Activated CD8-positive, alpha-beta memory T cell treated with anti-CD3 and anti-CD28 coated beads, Interleukin-2, amount 50 U/mL, for 24 hours (primary cell): Measurements from ENCODE around the gene EIF3L.

Source experiments
- DNase-seq: peaks from one replicate; pipeline ENCODE4 v3.0.0-alpha.2; 2020; ENCODE audit errors: extremely low read depth

The EIF3L gene

GRCh38 chr22:37817705-37818408 is 31.4 kb upstream of the EIF3L start:
- peak; percentile 63 for DNase-seq

DNA sequence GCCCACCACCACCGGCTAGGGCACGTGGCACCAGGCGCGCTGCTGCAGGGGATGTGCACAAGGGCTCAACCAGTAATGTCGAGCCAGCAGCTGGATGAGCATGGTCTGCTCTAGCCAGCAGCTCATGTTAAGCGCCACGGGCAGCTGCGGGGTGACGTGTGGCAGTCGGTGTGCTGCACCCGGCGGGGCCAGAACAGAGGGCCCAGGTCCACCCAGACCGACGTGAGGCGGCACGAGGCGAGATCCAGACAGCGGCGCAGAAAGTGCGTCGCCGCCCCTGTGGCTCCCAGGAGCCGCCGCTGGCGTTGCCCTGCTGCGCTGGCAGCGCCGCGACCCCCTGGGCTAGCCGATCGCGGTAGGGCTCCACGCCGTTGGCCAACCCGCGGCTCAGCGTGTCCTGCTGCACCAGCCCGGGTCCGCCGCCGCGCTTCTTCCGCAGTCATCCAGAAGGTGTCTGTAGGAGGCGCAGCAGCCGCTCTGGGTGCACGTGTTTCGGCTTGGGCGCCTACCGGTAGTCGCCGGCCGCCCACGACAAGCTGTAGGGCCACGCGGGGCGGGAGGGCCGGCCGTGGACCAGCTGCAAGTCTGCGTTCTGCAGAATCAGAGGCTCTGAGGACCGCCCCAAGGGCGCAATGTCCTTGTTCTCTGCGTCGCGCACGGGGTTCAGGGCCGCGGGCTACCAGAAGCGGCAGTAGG is 30.7 kb upstream of the EIF3L start:
- DNase-seq, result no peak

- DNase-seq, result no peak
Observed at GRCh38 chr22:37819105-37819433, 30.1 kb upstream of the EIF3L start.

DNA sequence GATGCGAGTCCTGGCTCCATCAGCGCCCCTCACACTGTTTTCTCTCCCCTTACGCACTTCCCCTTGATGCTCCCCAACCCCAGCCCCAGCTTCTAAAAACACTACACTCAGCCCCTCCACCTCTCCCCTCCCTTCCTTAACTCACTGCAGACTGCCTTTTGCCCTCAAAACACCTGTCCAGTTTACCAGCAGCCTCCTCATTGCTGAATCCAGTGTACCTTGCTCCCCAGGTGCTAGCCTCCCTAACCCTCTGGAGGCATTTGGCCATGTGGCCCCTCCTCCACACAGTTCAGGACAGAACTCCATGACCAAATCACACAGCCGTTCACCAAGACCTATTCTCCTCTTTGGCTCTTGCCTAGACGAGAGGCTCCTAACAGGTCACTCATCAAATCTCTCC is 28.9 kb upstream of the EIF3L start:
- no peak for DNase-seq

DNA sequence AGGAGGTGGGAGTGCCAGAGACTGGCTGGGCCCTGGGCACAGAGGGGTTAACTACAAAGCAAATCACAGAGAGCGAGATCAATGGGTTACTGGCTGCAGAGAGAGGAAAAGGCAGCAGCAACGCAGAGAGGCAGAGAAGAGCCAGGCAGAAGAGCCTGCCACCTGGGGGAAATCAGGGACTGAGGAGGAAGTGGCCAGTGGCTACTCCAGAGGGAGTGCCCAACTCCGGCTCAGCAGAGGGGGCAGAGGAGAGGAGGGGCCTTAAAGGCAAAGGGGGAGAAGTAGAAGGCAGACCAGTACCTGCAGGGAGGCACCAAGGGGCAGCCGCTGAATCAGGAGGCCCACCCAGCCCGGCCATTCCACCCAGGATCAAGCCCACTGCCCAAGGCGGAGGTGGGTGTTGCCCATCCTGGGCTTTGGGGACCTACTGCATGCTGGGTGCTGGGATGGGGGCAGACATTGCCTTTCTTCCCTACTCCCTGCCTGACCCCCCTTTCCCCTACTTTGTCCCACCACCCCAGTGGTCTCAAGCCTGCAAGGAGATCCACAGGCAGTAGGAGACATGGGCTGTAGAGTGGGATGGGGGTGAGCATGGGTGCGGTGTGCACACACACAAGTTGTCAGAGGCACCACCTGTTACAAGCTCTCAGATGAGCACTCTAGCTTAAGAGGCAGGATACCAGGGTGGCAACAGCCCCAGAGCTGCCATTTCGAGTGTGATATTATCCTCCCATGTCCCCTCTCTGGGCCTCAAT is 27.0 kb upstream of the EIF3L start:
- DNase-seq, result no peak

DNA sequence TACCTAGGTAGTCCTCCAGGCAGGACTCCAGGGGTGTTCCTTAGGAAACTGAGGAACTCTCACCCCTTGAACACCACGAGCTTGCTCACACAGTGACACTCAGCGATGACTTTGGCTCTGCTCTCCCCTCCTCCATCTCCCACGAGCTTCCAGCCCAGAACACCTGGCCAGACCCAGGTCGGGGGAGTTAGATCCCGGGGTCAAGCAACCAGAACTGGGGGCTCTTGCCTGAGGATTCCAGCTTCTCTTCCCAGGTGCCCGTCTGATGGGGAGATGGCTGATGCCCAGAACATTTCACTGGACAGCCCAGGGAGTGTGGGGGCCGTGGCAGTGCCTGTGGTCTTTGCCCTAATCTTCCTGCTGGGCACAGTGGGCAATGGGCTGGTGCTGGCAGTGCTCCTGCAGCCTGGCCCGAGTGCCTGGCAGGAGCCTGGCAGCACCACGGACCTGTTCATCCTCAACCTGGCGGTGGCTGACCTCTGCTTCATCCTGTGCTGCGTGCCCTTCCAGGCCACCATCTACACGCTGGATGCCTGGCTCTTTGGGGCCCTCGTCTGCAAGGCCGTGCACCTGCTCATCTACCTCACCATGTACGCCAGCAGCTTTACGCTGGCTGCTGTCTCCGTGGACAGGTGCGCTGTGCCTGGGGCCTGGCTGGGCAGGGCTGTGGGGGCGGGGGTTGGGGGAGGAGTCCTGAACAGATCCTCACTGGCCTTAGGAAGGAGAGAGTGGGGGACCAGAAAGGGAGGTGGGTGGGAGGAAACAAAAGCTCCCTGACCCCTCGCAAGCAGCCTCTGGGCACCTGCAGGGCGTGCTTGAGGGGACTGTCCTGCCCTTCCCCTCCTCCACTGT is 25.9 kb upstream of the EIF3L start, which contains the start of gene GALR3:
GALR3 (plus strand) TSS at position 249 of the 852 bp plus-strand sequence; CDS start at position 274, 25 bp downstream.
- no peak for DNase-seq

DNA sequence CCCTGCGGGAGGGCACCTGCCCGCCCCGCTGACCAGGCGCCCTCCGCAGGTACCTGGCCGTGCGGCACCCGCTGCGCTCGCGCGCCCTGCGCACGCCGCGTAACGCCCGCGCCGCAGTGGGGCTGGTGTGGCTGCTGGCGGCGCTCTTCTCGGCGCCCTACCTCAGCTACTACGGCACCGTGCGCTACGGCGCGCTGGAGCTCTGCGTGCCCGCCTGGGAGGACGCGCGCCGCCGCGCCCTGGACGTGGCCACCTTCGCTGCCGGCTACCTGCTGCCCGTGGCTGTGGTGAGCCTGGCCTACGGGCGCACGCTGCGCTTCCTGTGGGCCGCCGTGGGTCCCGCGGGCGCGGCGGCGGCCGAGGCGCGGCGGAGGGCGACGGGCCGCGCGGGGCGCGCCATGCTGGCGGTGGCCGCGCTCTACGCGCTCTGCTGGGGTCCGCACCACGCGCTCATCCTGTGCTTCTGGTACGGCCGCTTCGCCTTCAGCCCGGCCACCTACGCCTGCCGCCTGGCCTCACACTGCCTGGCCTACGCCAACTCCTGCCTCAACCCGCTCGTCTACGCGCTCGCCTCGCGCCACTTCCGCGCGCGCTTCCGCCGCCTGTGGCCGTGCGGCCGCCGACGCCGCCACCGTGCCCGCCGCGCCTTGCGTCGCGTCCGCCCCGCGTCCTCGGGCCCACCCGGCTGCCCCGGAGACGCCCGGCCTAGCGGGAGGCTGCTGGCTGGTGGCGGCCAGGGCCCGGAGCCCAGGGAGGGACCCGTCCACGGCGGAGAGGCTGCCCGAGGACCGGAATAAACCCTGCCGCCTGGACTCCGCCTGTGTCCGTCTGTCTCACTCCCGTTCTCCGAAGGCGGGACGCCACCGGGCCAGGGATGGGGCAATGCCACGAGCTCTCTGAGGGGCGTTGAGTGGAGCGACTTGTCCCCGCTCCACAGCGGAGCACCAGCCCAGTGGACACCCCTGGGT is 24.3 kb upstream of the EIF3L start:
- DNase-seq, result no peak

DNA sequence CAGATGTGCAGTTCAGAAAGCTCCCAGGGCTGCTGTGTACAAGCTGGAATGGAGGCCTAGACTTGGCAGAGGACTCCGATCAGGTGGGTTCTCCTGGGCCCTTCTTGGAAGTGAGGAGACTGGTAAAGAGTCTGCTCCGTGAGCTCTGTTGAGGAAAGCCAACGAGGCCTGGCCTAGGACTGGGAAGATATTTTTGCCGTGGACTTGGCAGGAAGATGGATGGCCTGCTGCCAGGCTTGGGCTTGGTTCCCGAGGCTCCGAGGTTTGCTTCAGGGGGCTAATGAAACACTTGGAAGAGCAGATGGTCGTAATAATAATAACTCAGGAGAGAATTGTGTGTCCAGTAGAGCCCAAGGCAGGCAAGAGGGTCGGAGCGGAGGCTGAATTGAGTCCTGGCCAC is 22.2 kb upstream of the EIF3L start:
- no peak for DNase-seq

DNA sequence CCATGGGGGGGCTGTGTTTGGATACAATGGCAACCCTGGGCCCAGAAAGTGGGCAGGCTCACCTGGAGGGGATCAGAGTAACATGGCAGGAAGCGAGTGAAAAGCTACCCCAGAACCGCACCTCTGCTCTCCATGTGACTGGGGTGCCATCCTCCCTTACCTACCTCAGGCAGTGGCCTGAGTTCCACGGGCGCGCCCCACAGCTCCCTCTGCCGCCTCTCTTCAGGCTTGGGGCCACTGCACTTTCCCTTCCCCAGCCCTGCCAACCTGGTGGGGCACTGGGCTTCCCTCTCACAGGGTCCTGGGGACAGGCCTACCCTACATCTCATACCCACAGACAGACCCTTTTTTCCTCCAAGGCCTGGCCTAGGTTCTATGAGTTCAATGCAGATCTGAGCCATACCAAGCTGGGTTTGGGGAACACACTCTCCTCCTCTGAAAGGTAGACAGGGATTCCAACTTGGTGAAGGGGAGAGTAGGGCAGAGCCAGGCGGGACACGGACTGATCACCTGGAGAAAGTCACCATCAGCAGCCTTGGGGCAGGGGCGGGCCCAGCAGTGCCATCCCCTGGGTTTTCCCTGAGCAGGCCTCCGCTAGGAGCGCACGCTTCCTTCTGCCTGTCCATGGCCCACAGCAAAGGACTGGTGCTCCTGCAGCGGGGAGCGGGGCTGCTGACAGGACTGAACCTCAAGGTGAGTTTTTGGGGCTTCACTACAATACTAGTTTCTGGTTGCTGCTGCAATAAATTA is 19.0 kb upstream of the EIF3L start:
- no peak for DNase-seq

- no peak for DNase-seq
Observed at GRCh38 chr22:37831472-37831871, 17.7 kb upstream of the EIF3L start.

GRCh38 chr22:37832022-37832857 is 17.0 kb upstream of the EIF3L start:
- no peak for DNase-seq

- no peak for DNase-seq
Observed at GRCh38 chr22:37842015-37842793, 7.0 kb upstream of the EIF3L start.

- no peak for DNase-seq
Observed at GRCh38 chr22:37843741-37844089, 5.5 kb upstream of the EIF3L start.

- no peak for DNase-seq
Observed at GRCh38 chr22:37844904-37845329, 4.3 kb upstream of the EIF3L start.

GRCh38 chr22:37846433-37846832 is 2.8 kb upstream of the EIF3L start:
- no peak for DNase-seq

DNA sequence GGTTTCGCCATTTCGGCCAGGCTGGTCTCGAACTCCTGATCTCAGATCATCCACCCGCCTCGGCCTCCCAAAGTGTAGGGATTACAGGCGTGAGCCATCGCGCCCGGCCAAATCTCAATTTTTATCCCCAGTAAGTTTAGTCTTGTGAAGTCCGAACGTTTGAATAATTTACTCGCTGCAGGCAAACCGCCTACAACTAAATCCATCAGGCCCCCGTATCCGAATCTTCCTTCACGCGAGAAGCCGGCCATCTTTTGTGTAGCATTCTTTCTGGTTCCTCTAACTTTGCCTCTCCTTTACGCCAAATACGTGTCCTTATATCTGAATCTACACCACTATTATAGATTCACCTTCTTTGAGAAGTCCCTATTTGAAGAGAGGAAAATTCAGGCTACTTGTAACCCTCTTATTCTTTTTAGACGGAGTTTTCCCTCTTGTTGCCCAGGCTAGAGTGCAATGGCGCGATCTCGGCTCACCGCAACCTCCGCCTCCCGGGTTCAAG is 581 bp upstream of the EIF3L start:
- DNase-seq, result no peak

DNA sequence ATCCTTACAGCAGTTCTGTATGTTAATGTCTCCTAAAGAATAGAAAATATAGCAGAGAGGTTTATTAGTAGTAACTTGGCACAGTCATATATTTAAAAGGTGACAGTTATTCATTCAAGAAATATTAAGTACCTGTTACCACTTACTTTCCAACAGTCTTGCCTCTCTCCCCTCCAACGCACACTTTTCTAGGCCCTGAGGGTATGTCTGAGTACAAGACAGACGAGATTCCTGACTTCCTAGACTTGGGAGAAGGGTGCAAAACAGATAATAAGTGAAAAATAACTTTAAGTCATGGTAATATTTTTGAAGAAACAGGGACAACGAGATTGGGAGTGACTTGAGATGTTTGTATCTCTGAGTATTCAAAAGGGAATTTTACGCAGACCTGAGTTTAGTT is 1.6 kb downstream of the EIF3L start:
- no peak for DNase-seq

DNA sequence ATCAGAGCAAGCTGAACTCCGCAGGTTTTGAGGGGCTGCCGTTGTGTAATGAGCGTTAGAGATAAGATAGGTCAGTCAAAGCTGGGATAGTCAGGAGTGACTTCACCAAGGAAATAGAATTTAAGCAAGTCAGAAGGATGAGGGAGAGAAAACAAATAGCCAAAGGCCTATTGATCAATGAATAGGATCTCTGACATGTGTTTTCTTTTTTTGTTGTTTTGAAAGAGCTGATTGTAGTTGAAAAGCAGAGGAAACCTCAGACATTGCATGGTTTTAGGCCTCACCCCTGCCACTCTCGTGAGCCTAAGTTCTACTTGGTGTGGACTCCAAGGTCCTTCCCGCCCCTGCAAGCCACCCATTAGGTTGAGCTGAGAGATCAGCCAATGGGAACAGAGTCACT is 3.2 kb downstream of the EIF3L start:
- DNase-seq, result no peak
